ENCODE measurements around the gene TLX1. TPM values are rescaled to one million over a fixed set of nuclear protein-coding genes. Genes with fewer than 3 reads are reported as not detected.

Gene TLX1
- polyA plus RNA-seq (2012; ENCODE audit: insufficient read length, low read depth), result 0.54 TPM

- TF ChIP-seq REST (IDR thresholded peaks at IDR 0.05; ENCODE audit: insufficient read depth in 1 of 2, low read depth in 2 of 2, low read length in 2 of 2), result no peak
- TF ChIP-seq TAF1 (IDR thresholded peaks at IDR 0.05; ENCODE audit: borderline replicate concordance, insufficient read depth, low read length), result no peak
- TF ChIP-seq FOXP2 (optimal IDR thresholded peaks at IDR 0.05; ENCODE audit: borderline replicate concordance, extremely low read depth, extremely low read length, insufficient read depth), result no peak
Observed at GRCh38 chr10:101130984-101131961, at the start of gene TLX1. TLX1 (plus strand) TSS chr10:101131300; CDS start chr10:101131542, 242 bp downstream.

- TF ChIP-seq REST (IDR thresholded peaks at IDR 0.05; ENCODE audit: insufficient read depth in 1 of 2, low read depth in 2 of 2, low read length in 2 of 2) (no peak), TAF1 (IDR thresholded peaks at IDR 0.05; ENCODE audit: borderline replicate concordance, insufficient read depth, low read length) (no peak), POLR2AphosphoS5 (IDR thresholded peaks at IDR 0.05; ENCODE audit: low read depth, low read length) (no peak), SIN3A (IDR thresholded peaks at IDR 0.05; ENCODE audit: borderline replicate concordance, insufficient read depth, low read length) (no peak), FOXP2 (optimal IDR thresholded peaks at IDR 0.05; ENCODE audit: borderline replicate concordance, extremely low read depth, extremely low read length, insufficient read depth) (no peak)
Observed at GRCh38 chr10:101085846-101086245, 45.3 kb upstream of the TLX1 start.

- TF ChIP-seq FOXP2 (optimal IDR thresholded peaks at IDR 0.05; ENCODE audit: borderline replicate concordance, extremely low read depth, extremely low read length, insufficient read depth), result no peak
- no peak for TF ChIP-seq SIN3A (IDR thresholded peaks at IDR 0.05; ENCODE audit: borderline replicate concordance, insufficient read depth, low read length)
- no peak for TF ChIP-seq REST (IDR thresholded peaks at IDR 0.05; ENCODE audit: insufficient read depth in 1 of 2, low read depth in 2 of 2, low read length in 2 of 2)
- no peak for TF ChIP-seq TAF1 (IDR thresholded peaks at IDR 0.05; ENCODE audit: borderline replicate concordance, insufficient read depth, low read length)
- no peak for TF ChIP-seq POLR2AphosphoS5 (IDR thresholded peaks at IDR 0.05; ENCODE audit: low read depth, low read length)
Observed at GRCh38 chr10:101087376-101087775, 43.7 kb upstream of the TLX1 start.

GRCh38 chr10:101087965-101088364 is 43.1 kb upstream of the TLX1 start:
- TF ChIP-seq FOXP2 (optimal IDR thresholded peaks at IDR 0.05; ENCODE audit: borderline replicate concordance, extremely low read depth, extremely low read length, insufficient read depth) (no peak), POLR2AphosphoS5 (IDR thresholded peaks at IDR 0.05; ENCODE audit: low read depth, low read length) (no peak)

GRCh38 chr10:101089520-101090299 is 41.4 kb upstream of the TLX1 start:
- no peak for TF ChIP-seq FOXP2 (optimal IDR thresholded peaks at IDR 0.05; ENCODE audit: borderline replicate concordance, extremely low read depth, extremely low read length, insufficient read depth)
- TF ChIP-seq REST (IDR thresholded peaks at IDR 0.05; ENCODE audit: insufficient read depth in 1 of 2, low read depth in 2 of 2, low read length in 2 of 2), result no peak
- no peak for TF ChIP-seq POLR2AphosphoS5 (IDR thresholded peaks at IDR 0.05; ENCODE audit: low read depth, low read length)
- no peak for TF ChIP-seq SIN3A (IDR thresholded peaks at IDR 0.05; ENCODE audit: borderline replicate concordance, insufficient read depth, low read length)
- no peak for TF ChIP-seq TAF1 (IDR thresholded peaks at IDR 0.05; ENCODE audit: borderline replicate concordance, insufficient read depth, low read length)

All from PFSK-1 (cell line).